Measurements from ENCODE around the gene CHCHD1.
"Not testable (repeated sequence)": the region's sequence is repeated elsewhere in the genome, so short reads cannot be mapped to it uniquely, and the experiment has no call there.

CHCHD1 gene

DNA sequence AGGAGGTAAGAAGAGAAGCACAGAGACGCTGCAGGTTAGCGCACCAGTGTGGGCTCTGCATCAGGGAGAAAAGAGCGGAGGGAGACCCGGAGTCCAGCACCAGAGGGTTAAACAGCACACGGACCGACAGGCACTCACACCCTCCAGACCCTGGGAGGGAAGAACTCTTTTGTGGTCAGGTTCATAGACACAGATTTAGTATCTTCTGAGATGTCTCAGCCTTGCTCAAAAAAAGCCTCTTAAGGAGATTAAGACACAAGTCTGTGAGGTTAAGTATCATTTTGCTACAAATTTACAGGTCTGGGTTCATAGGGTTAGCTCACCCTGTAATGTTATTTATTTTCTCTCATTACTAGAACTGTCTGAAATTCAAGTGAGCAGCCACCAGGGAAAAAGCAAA, 46.3 kb downstream of the CHCHD1 start:
- no peak for FAIRE-seq
- no peak for DNase-seq (ENCODE audit: insufficient read length, low spot score)
- no peak for TF ChIP-seq TAF1 (IDR thresholded peaks at IDR 0.05; ENCODE audit: low read depth, low read length)
- no peak for TF ChIP-seq POLR2AphosphoS5 (IDR thresholded peaks at IDR 0.05; ENCODE audit: low read depth, low read length)

DNA sequence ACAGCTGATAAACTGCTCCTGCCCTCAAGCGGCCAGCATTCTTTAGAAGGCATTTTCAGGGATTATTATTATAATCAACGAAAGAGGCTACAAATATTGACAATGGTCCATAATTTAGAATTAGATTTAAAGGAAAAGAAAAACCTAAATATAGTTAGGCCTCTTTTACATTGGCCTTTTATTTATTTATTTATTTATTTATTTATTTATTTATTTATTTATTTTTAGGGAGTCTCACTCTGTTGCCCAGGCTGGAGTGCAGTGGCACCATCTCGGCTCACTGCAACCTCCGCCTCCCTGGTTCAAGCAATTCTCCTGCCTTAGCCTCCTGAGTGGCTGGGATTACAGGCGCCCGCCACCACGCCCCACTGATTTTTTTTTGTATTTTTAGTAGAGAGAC, 47.2 kb downstream of the CHCHD1 start:
- not testable (repeated sequence) for FAIRE-seq

More for the DNA sequence above, 47.2 kb downstream of the CHCHD1 start:
- DNase-seq (ENCODE audit: insufficient read length, low spot score) = not testable (repeated sequence)

All from GM12891 (cell line).